Aorta (tissue), 5 donors: Measurements from ENCODE around the gene RHOBTB3. TPM values are rescaled to one million over a fixed set of nuclear protein-coding genes. Genes with fewer than 3 reads are reported as not detected.
"Not testable (repeated sequence)": the region's sequence is repeated elsewhere in the genome, so short reads cannot be mapped to it uniquely, and the experiment has no call there.

Source experiments
- ATAC-seq: fragments of 200-7000 bp; cut with Tn5 transposase; one replicate; pipeline ENCODE4 v1.9.1; 2022; ENCODE audit warnings: moderate library complexity; ENCODE audit not compliant: low FRiP score
- DNase-seq, 2 donors: peaks; one replicate each; pipeline ENCODE4 v3.0.0-alpha.2; 2020
- H3K27ac ChIP-seq, 2 donors: one replicate each; pipeline ENCODE4 v1.5.1; 2013; ENCODE audit warnings: low read length in 2 of 2, mild to moderate bottlenecking in 2 of 2, moderate library complexity in 2 of 2, control low read depth in 1 of 2, inconsistent platforms in 1 of 2, low read depth in 1 of 2
- H3K27me3 ChIP-seq, 2 donors: one replicate each; pipeline ENCODE4 v1.6.1; 2013; ENCODE audit warnings: control low read depth in 1 of 2, low read length in 1 of 2, mild to moderate bottlenecking in 1 of 2, moderate library complexity in 1 of 2; ENCODE audit not compliant: insufficient read depth in 2 of 2, control insufficient read depth in 1 of 2
- H3K36me3 ChIP-seq, 2 donors: one replicate each; pipeline ENCODE4 v1.6.1; 2013; ENCODE audit warnings: control low read depth in 1 of 2, low read length in 1 of 2, mild to moderate bottlenecking in 1 of 2; ENCODE audit not compliant: insufficient read depth in 2 of 2, control insufficient read depth in 1 of 2
- H3K4me1 ChIP-seq, 2 donors: one replicate each; pipeline ENCODE4 v1.6.1; 2013; ENCODE audit warnings: low read length in 2 of 2, control low read depth in 1 of 2, mild to moderate bottlenecking in 1 of 2, moderate library complexity in 1 of 2; ENCODE audit not compliant: insufficient read depth in 2 of 2, control insufficient read depth in 1 of 2
- H3K4me3 ChIP-seq, 2 donors: one replicate each; pipeline ENCODE4 v1.5.1; 2013; ENCODE audit warnings: low read length in 2 of 2, control low read depth in 1 of 2, mild to moderate bottlenecking in 1 of 2
- H3K9me3 ChIP-seq: one replicate; pipeline ENCODE4 v1.6.1; 2013; ENCODE audit warnings: mild to moderate bottlenecking, low read length; ENCODE audit not compliant: control insufficient read depth
- WGBS, 2 donors: extraction: QIAGEN DNeasy Blood & Tissue Kit; methylation state at CpG; one replicate each; pipeline ENCODE4 v1.1.7; 2013; 5-methylcytosine and 5-hydroxymethylcytosine counted together
- intact Hi-C, 2 donors: fragments of 100-400 bp; cut with DNase I; formaldehyde crosslinking; loops; one replicate each; pipeline versions ENCODE4 v1.14.2 to v1.15.0; 2022
- polyA plus RNA-seq, 2 donors: library from polyadenylated mRNA; stranded (reverse); fragments of 200-250 nt; gene quantifications; one replicate each; pipeline ENCODE4 v1.2.3, GENCODE V29; 2013
- total RNA-seq, 2 donors: library from RNA; stranded (reverse); fragmentation: NEBNext Ultra II Directional; extraction: Animal tissue kit (Norgen Biotek cat#: 25700); gene quantifications; one replicate each; pipeline ENCODE4 v1.2.1, GENCODE V29; 2021
- donor health status: healthy with polysubstance abuse.
- donor health status: Bipolar disorder and iron deficiency.
- donor health status: DM: no; HTN: no; CAD: no.
- donor health status: DM: no; HTN: no; CAD: no.
- donor health status: DM: yes; HTN: yes; CAD: no.

The RHOBTB3 gene
- total and polyA plus RNA-seq, 4 donors, result 11.8 to 53.2 (median 25.1) TPM

- DNase-seq (no peak), ATAC-seq (no peak)
- peaks cover 1% of the 10 kb centered on the region for H3K9me3 ChIP-seq
- H3K27me3 ChIP-seq, result no peaks in the 10 kb centered on the region
- H3K27ac ChIP-seq, result no peak overlapping the region
- no peaks in the 10 kb centered on the region for H3K4me1 ChIP-seq
- no peak overlapping the region for H3K4me3 ChIP-seq
- no peaks in the 10 kb centered on the region for H3K36me3 ChIP-seq
- intact Hi-C loops, result no loop called here
- 97 to 99% methylated on average over 1 of the region's 1 CpG for WGBS, 2 donors
Observed at GRCh38 chr5:95699337-95699736, 31.8 kb upstream of the RHOBTB3 start.

DNA sequence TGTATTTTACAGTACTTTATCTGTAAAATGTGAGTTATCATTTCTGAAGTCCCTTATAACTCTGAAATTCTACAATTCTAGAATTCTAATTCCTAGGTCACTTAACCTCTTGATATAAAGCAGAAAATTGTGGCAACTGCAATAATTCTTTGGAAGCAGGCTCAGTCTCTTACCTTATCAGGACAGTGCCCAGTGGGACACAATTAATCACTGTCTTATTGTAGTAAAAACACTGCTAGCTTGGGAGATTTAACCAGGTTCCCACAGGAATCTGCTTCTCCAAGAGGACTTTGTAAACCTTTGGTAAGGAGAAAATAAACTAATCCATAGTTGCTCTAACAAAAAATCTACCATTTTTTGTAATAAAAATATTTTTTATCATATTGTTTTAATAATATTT, 30.1 kb upstream of the RHOBTB3 start:
- Histone ChIP-seq H3K9me3 (peaks cover 1% of the 10 kb centered on the region), H3K4me1 (no peaks in the 10 kb centered on the region), H3K27me3 (no peaks in the 10 kb centered on the region), H3K27ac (no peak overlapping the region), H3K4me3 (no peak overlapping the region), H3K36me3 (no peaks in the 10 kb centered on the region)
- no peak for ATAC-seq
- no peak for DNase-seq
- intact Hi-C loops, result no loop called here

GRCh38 chr5:95704150-95704549, 27.0 kb upstream of the RHOBTB3 start:
- intact Hi-C loops, result no loop called here
- ATAC-seq (no peak), DNase-seq (no peak)
- Histone ChIP-seq H3K36me3 (no peaks in the 10 kb centered on the region), H3K27ac (no peak overlapping the region), H3K4me1 (no peaks in the 10 kb centered on the region), H3K27me3 (no peaks in the 10 kb centered on the region), H3K9me3 (no peaks in the 10 kb centered on the region), H3K4me3 (no peak overlapping the region)
- WGBS, 2 donors, result 77 to 79% methylated on average over 1 of the region's 1 CpG

GRCh38 chr5:95706196-95706595, 24.9 kb upstream of the RHOBTB3 start:
- 84 to 95% methylated on average over 4 to 5 of the region's 5 CpGs for WGBS, 2 donors
- H3K36me3 ChIP-seq, intact Hi-C loops: not testable (repeated sequence)

GRCh38 chr5:95707055-95707454, 24.1 kb upstream of the RHOBTB3 start:
- H3K27me3 ChIP-seq, result no peaks in the 10 kb centered on the region
- H3K36me3 ChIP-seq, result no peaks in the 10 kb centered on the region
- intact Hi-C loops, result no loop called here
- WGBS, 2 donors, result 85 to 90% methylated on average over 9 of the region's 9 CpGs
- H3K4me1 ChIP-seq, result no peaks in the 10 kb centered on the region
- no peak overlapping the region for H3K4me3 ChIP-seq
- H3K27ac ChIP-seq, result no peak overlapping the region
- DNase-seq, result no peak
- no peaks in the 10 kb centered on the region for H3K9me3 ChIP-seq
- no peak for ATAC-seq

More at GRCh38 chr5:95706196-95706595, 24.9 kb upstream of the RHOBTB3 start:
- not testable (repeated sequence) for DNase-seq, H3K27me3 ChIP-seq, H3K27ac ChIP-seq, H3K4me3 ChIP-seq, H3K9me3 ChIP-seq, ATAC-seq, H3K4me1 ChIP-seq

DNA sequence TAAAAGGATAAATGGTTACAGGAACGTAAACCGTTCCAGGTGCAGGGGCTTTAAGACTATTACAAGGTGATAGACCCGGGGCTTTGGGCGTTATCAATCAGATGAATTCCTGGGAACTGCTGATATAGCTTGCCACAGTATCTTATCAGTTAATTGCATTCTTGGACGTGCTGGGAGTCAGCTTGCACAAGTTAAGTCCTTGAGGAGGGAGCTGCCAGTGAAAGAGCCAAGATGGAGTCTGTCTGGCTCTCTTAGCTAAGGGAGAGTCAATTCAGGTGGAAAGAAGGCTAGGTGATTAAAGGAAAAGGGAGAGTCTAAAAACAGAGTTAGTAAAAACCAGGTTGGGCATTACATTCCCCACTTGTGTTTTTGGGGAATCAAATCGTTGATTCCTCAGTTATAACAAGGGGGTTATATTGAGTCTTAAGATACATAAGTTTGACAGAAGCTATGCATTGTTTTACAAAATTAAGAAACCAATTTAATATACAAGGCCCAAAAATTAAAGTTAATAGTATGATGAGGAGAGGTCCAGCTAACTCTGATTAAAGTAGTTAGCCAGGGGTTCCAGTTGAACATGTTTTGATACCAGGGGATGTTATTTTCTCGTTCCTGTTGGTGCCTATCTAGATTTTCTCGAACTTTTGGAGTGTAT, 23.5 kb upstream of the RHOBTB3 start:
- H3K36me3 ChIP-seq, ATAC-seq, H3K27ac ChIP-seq, H3K27me3 ChIP-seq, H3K4me1 ChIP-seq, intact Hi-C loops, H3K4me3 ChIP-seq, H3K9me3 ChIP-seq, DNase-seq: not testable (repeated sequence)
- 75 to 77% methylated on average over 8 of the region's 8 CpGs for WGBS, 2 donors

DNA sequence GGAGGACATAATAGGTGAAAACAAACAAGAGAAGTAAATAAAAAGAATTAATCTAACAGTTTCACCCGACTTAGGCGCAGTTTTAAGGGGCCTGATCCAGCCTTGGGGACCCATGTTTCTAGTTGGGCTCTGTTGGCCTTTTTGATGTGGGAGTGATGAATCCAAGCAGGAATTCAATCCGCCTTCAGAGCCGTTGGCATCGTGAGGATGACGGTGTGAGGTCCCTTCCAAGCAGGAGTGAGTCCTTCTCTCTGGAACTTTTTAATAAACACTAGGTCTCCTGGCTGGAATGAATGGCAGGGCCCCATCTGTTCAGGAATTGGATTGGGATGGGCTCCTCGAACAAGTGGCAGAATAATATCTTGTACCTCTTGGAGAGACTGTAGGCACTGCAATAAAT, 22.3 kb upstream of the RHOBTB3 start:
- ATAC-seq (no peak), DNase-seq (no peak)
- Histone ChIP-seq H3K9me3 (no peaks in the 10 kb centered on the region), H3K36me3 (no peaks in the 10 kb centered on the region), H3K4me1 (no peaks in the 10 kb centered on the region), H3K27me3 (no peaks in the 10 kb centered on the region), H3K4me3 (no peak overlapping the region), H3K27ac (no peak overlapping the region)
- 94 to 96% methylated on average over 7 of the region's 7 CpGs for WGBS, 2 donors
- intact Hi-C loops, result no loop called here

GRCh38 chr5:95709967-95710650, 21.0 kb upstream of the RHOBTB3 start:
- Histone ChIP-seq H3K4me3 (no peak overlapping the region), H3K9me3 (no peaks in the 10 kb centered on the region), H3K27me3 (no peaks in the 10 kb centered on the region), H3K4me1 (no peaks in the 10 kb centered on the region), H3K36me3 (no peaks in the 10 kb centered on the region), H3K27ac (no peak overlapping the region)
- DNase-seq (no peak), ATAC-seq (no peak)
- 43 to 49% methylated on average over 15 of the region's 15 CpGs for WGBS, 2 donors
- intact Hi-C loops, result no loop called here
